Naive thymus-derived CD8-positive, alpha-beta T cell (primary cell): Measurements from ENCODE around the gene TSHZ3. TPM values are rescaled to one million over a fixed set of nuclear protein-coding genes. Genes with fewer than 3 reads are reported as not detected.

Source experiments
- ATAC-seq, 2 donors: fragments of 150-1000 bp; cut with Tn5 transposase in 1 of 2; sonication (Bioruptor Pico), chemical (Tn5 transposase) in 1 of 2; 1 replicate in 1 of 2; 2 replicates in 1 of 2; pipeline ENCODE4 v1.10.0; 2021; ENCODE audit warnings: mild to moderate bottlenecking in 2 of 2, moderate library complexity in 2 of 2
- POLR2A ChIA-PET: fragments of 350-600 bp; sonication (Branson Sonifier 250); formaldehyde crosslinking; loops from one replicate; lab custom pipeline; 2021; ENCODE audit warnings: antibody characterized with exemption; lab: Charles Lee
- DNase-seq, 10 donors: peaks; one replicate each; pipeline versions ENCODE4 v3.0.0 to v3.0.0-alpha.2; 2020 to 2022
- H3K27ac Mint-ChIP-seq, 10 donors: one replicate each; pipeline ENCODE4 v1.8.0; 2020 to 2022; ENCODE audit warnings: mild to moderate bottlenecking in 10 of 10, mixed read lengths in 10 of 10, moderate library complexity in 4 of 10, inconsistent platforms in 1 of 10
- H3K27me3 Mint-ChIP-seq, 5 donors: one replicate each; pipeline ENCODE4 v1.8.0; 2021 to 2022; ENCODE audit warnings: mixed read lengths in 5 of 5
- H3K36me3 Mint-ChIP-seq, 3 donors: one replicate each; pipeline ENCODE4 v1.8.0; 2020 to 2022; ENCODE audit warnings: mixed read lengths in 3 of 3, mild to moderate bottlenecking in 2 of 3, inconsistent platforms in 1 of 3
- H3K4me1 Mint-ChIP-seq, 4 donors: one replicate each; pipeline ENCODE4 v1.8.0; 2021 to 2022; ENCODE audit warnings: mixed read lengths in 4 of 4
- H3K4me3 Mint-ChIP-seq, 10 donors: one replicate each; pipeline ENCODE4 v1.8.0; 2020 to 2022; ENCODE audit warnings: mild to moderate bottlenecking in 10 of 10, mixed read lengths in 10 of 10, moderate library complexity in 6 of 10, inconsistent platforms in 1 of 10
- H3K9me3 Mint-ChIP-seq, 9 donors: one replicate each; pipeline ENCODE4 v1.8.0; 2020 to 2022; ENCODE audit warnings: mixed read lengths in 9 of 9, mild to moderate bottlenecking in 3 of 9, inconsistent platforms in 1 of 9, moderate library complexity in 1 of 9
- polyA plus RNA-seq, 3 donors: library from polyadenylated mRNA; unstranded; fragments of 300-500 nt; fragmentation: Illumina TruSeq; gene quantifications; one replicate each; pipeline ENCODE4 v1.2.3, GENCODE V29; 2021
- total RNA-seq, 8 experiments: library from RNA in 2 of 8; stranded (reverse) in 2 of 8; gene quantifications; one replicate each; pipeline ENCODE4 v1.2.3 and lab custom pipeline; 2021 to 2026

TSHZ3 gene
- total and polyA plus RNA-seq, 5 experiments from 2014 or later, result 0.09 TPM; not detected in 4

DNA sequence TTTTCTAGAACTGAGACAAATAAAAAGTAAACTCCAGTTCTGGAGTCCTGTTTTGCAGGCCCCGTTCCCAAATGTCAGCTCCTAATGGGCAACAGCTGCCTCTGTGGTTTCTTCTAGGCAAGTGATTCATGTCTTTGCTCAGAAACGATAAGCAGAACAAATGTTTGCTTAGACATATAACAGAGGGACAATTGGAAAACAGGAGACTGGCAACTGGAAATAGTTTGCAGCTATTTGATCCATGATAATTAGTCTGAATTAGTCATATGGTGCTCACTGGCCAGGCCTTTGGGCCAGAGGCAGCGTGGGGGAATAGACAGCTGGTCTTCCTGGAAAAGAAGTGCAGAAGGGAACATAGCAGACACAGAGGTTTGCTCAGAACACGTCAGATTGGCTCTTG is 29.2 kb upstream of the TSHZ3 start:
- H3K27me3 Mint-ChIP-seq, result peaks cover 11 to 59% (median 36%) of the 10 kb centered on the region in 5 donors
- peaks cover 0 to 4% (median 0%) of the 10 kb centered on the region in 4 donors for H3K4me1 Mint-ChIP-seq
- no peak overlapping the region for H3K27ac Mint-ChIP-seq
- H3K36me3 Mint-ChIP-seq, result peaks cover 0 to 5% (median 2%) of the 10 kb centered on the region in 3 donors
- DNase-seq (no peak), ATAC-seq (no peak)
- no peak overlapping the region for H3K4me3 Mint-ChIP-seq
- POLR2A ChIA-PET, result no interaction called here
- peaks cover 0 to 4% (median 0%) of the 10 kb centered on the region in 9 donors for H3K9me3 Mint-ChIP-seq

DNA sequence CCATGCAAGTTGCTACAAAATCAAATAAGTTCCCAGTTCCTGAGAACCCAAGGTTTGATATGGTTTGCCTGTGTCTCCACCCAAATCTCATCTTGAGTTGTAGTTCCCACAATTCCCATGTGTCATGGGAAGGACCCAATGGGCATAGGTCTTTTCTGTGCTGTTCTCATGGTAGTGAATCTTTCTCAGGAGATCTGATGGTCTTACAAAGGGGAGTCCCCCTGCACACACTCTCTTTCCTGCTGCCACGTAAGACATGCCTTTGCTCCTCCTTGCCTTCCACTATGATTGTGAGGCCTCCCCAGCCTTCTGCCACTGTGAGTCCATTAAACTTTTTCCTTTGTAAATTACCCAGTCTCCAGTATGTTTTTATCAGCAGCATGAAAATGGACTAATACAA is 28.5 kb upstream of the TSHZ3 start:
- H3K36me3 Mint-ChIP-seq, result peaks cover 0 to 5% (median 0%) of the 10 kb centered on the region in 3 donors
- peaks cover 0 to 8% (median 5%) of the 10 kb centered on the region in 4 donors for H3K4me1 Mint-ChIP-seq
- POLR2A ChIA-PET, result no interaction called here
- no peak overlapping the region for H3K4me3 Mint-ChIP-seq
- peaks cover 0 to 2% (median 0%) of the 10 kb centered on the region in 9 donors for H3K9me3 Mint-ChIP-seq
- ATAC-seq (no peak), DNase-seq (no peak)
- no peak overlapping the region for H3K27ac Mint-ChIP-seq
- H3K27me3 Mint-ChIP-seq, result peaks cover 11 to 59% (median 35%) of the 10 kb centered on the region in 5 donors

DNA sequence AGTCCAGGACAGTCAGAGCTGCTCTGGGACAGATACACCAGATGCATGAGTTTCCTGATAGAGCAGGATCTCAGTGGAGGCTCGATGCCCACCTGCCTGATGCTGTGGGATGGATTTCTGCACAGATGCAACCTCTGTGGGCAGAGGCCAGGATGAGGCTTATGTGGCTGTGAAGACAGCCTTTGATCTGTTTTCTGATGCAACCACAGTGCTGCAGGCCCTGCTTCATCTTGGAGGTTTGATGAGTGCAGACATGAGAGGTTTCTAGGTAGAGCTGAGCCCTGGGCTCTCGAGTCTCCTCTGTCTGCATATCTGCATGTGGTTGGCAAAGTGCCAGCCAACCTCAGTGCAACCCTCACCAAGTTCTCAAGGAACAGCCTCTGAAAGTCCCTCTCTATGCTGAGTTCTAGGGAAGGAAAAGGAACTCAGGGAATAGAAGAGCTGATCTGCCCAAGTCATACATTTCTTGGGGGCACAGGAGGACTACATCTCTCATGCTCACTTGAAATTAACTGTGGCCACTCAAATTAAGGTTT is 23.1 kb upstream of the TSHZ3 start:
- ATAC-seq (peak; percentile 68 to 87), DNase-seq (peak in 3 of 10 donors; percentile 16 to 37 (median 32))
- H3K36me3 Mint-ChIP-seq, result peaks cover 0 to 2% (median 0%) of the 10 kb centered on the region in 3 donors
- H3K4me3 Mint-ChIP-seq, result peak overlapping the region in 2 of 10 donors; percentile 6 to 39
- POLR2A ChIA-PET, result no interaction called here
- peaks cover 0 to 2% (median 0%) of the 10 kb centered on the region in 9 donors for H3K9me3 Mint-ChIP-seq
- H3K27ac Mint-ChIP-seq, result no peak overlapping the region
- H3K4me1 Mint-ChIP-seq, result peaks cover 10 to 23% (median 20%) of the 10 kb centered on the region in 4 donors
- H3K27me3 Mint-ChIP-seq, result peaks cover 10 to 53% (median 22%) of the 10 kb centered on the region in 5 donors

DNA sequence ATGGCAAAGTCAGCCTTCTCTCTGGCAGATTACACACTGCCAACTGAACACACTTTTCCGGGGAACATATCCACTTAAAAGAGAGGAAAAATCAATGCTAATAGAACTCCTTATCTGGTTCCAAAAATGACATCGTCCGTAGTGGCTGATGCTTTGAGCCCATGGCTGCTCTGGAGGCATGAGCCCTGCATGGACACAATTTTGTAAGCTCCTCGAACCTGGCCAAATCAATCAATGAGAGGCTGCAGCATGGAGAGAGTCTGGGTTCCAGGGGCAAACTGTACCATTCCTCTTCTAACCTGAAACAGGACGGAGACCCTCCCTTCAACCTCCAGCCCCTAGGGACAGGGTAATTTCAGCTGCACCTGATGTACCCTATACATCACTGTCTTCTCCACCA is 21.0 kb upstream of the TSHZ3 start:
- Mint-ChIP-seq H3K4me1 (peaks cover 10 to 23% (median 20%) of the 10 kb centered on the region in 4 donors), H3K27me3 (peaks cover 18 to 63% (median 29%) of the 10 kb centered on the region in 5 donors), H3K4me3 (no peak overlapping the region), H3K9me3 (peaks cover 0 to 2% (median 0%) of the 10 kb centered on the region in 9 donors), H3K36me3 (no peaks in the 10 kb centered on the region), H3K27ac (peak overlapping the region in 1 of 10 donors; percentile 60)
- DNase-seq (no peak), ATAC-seq (no peak)
- POLR2A ChIA-PET, result no interaction called here

DNA sequence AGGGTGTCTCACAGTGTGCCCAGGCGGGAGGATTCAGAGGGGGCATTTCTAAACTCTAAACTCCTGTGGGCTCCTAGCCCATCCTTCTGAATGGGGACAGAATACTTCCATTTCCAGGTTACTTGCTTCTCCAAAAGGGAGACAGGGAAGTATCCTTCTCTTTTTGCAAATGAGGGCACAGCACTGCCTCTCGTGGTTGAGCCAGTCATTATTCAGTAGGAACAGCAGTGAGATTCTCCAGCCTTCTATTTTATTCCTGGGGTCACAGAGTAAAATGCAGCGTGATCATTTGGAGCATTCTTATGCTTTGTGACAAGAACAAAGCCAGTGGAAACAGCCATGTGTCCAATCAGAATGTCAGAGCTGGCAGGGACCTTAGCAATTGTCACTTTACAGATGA is 15.7 kb upstream of the TSHZ3 start:
- POLR2A ChIA-PET, result no interaction called here
- Mint-ChIP-seq H3K36me3 (no peaks in the 10 kb centered on the region), H3K4me3 (no peak overlapping the region), H3K27me3 (peaks cover 26 to 73% (median 29%) of the 10 kb centered on the region in 5 donors), H3K27ac (no peak overlapping the region), H3K9me3 (no peaks in the 10 kb centered on the region), H3K4me1 (no peaks in the 10 kb centered on the region)
- ATAC-seq (no peak), DNase-seq (no peak)

DNA sequence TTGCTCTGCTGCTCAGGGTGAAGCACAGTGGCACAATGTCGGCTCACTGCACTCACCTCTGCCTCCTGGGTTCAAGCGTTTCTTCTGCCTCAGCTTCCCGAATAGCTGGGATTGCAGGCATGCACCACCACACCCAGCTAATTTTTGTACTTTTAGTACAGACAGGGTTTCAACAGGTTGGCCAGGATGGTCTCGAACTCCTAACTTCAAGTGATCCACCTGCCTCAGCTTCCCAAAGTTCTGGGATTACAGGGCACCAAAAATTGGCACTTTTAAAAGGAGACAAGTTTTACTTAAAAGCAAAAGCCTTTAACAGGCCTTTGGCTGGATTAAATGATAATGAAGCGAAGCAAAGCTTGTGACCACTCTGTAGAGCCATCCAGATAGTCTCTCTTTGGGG is 12.5 kb upstream of the TSHZ3 start:
- Mint-ChIP-seq H3K9me3 (no peaks in the 10 kb centered on the region), H3K4me1 (peaks cover 0 to 2% (median 1%) of the 10 kb centered on the region in 4 donors), H3K4me3 (no peak overlapping the region), H3K27ac (no peak overlapping the region), H3K27me3 (peaks cover 37 to 91% (median 55%) of the 10 kb centered on the region in 5 donors), H3K36me3 (no peaks in the 10 kb centered on the region)
- POLR2A ChIA-PET, result no interaction called here
- no peak for DNase-seq
- ATAC-seq, result no peak

DNA sequence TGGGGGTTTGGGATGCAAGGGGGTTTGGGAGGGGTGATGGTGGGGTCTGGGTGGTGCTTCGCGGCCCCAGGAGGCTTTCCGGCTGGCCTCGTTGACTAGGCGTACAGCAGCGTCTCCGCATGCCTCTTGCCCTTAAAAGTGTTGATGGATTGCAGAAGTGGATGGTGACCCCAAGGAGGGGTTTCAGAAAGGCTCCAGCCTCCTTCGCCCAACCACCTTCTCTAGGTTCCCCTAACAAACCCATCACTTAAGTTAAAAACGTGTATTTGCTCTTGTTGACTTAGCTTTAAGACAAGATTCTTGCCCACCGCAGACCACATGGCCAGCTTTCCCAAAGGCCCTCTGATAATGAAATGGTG is 8.1 kb upstream of the TSHZ3 start:
- POLR2A ChIA-PET, result no interaction called here
- Mint-ChIP-seq H3K4me3 (peak overlapping the region in 2 of 10 donors; percentile 15 to 30), H3K9me3 (no peaks in the 10 kb centered on the region), H3K27ac (no peak overlapping the region), H3K4me1 (peaks cover 12 to 39% (median 20%) of the 10 kb centered on the region in 4 donors), H3K27me3 (peaks cover 42 to 94% (median 71%) of the 10 kb centered on the region in 5 donors), H3K36me3 (no peaks in the 10 kb centered on the region)
- DNase-seq (no peak), ATAC-seq (no peak)

DNA sequence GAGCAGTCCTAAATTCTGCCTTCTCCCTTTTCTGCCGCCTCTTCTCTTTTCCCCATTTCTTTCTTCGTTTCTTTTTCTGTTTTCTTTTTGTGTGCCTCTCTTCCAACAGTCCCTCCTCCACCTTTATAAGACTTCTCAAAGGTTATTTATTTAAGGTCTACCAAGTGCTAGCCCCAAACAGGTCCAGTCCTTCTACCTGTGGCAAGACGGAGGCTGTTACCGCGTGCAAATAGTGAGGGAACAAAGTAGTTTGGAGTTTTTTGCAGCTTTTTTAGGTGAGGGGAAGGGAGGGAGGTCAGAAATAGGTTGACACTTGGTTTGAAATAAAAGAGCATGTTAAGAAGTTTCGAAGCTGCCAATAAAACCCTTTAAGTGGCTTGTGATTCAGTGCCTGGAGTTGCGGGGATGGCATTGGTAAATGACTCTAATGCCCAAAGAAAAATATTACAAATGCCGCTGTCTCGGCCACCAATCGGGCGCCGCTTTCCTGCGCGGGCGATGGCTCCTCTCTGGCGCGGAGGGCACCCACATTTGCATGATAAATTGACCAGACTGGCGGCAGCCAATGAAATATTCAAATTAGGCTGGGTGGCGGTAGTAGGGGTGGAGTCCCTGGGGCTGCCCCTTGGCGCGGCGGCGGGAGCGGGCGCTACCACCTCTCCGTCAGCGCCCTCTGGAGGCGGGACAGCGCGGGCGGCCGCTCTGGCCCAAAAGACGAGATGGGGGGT is 7.5 kb upstream of the TSHZ3 start:
- Mint-ChIP-seq H3K27ac (no peak overlapping the region), H3K36me3 (no peaks in the 10 kb centered on the region), H3K4me1 (peaks cover 15 to 44% (median 24%) of the 10 kb centered on the region in 4 donors), H3K9me3 (no peaks in the 10 kb centered on the region), H3K4me3 (peak overlapping the region in 2 of 10 donors; percentile 14 to 30), H3K27me3 (peaks cover 46 to 94% (median 74%) of the 10 kb centered on the region in 5 donors)
- DNase-seq (peak in 6 of 10 donors; percentile 7 to 41 (median 22)), ATAC-seq (peak; percentile 41 to 61)
- POLR2A ChIA-PET, result no interaction called here

DNA sequence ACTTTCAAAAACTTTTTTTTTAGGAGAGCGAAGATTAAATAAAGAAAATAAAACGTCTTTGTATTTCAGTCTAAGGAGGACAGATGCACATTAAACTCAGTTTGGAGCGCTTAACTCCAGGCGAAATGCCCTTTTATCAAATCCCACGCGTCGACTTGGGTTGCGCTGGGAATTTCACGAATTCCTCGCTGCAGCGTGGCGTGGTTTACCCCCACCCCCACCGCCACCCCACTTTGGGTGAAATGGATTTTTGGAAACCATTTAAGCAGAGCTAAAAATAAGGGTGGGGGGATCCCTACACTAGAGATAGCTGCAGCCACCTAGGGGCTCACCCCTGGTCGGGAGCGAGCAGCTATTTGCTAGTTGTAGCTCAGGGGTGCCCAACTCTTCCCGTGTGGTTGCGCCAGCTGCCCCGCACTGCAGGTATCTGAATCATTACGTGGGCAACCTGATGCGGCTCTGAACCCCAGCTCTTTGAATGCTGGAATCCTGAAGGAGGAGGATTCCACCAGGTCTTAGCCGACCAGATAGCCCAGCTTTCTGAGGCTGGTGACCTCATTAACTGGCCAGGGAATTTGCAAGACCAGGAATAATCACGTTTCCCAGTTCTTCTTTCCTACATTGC is 6.5 kb upstream of the TSHZ3 start:
- POLR2A ChIA-PET, result no interaction called here
- Mint-ChIP-seq H3K4me1 (peaks cover 17 to 51% (median 27%) of the 10 kb centered on the region in 4 donors), H3K36me3 (peaks cover 0 to 3% (median 0%) of the 10 kb centered on the region in 3 donors), H3K27ac (no peak overlapping the region), H3K9me3 (peaks cover 0 to 3% (median 0%) of the 10 kb centered on the region in 9 donors), H3K4me3 (no peak overlapping the region), H3K27me3 (peaks cover 49 to 99% (median 75%) of the 10 kb centered on the region in 5 donors)
- ATAC-seq (no peak), DNase-seq (no peak)

DNA sequence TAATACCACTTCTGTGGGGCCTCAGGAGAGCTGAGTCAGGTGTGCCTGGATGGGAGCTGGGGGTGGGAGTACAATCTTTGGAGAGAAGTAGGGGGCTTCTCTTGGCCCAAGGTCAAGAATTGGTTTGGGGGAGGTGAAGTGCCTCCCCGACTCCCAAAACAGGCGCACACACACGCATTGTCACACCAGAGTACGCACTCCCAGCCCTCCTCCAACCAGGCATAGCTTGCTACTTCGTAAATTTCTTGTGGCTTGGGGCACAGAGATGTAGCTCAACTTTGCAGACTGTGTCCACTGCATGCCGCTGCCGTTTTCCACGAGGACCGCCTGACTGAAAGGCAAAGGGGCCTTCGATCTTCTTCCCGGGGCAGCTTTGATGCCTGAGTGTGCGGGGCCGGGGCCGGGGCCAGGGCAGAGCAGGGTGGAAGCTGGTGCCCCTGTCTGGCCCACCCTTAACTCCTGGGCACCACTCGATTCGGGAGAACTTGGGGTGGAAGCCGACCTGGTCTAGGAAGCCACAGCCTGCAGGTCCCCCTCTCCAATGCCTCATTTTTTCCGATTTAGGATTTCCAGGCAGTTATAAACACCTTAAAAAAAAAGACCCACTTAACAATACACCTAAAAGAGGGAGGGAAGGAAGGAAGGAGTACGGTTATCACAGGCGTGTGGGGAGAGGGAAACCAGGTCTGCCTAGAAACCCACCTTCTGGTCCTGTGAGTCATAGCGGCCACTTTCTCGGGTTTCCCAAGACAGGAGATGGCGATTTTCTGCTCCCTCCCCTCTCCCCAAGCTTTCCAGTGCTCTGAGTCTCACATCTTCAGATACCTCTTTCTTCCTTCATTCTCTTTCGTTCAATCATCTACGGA is 5.8 kb upstream of the TSHZ3 start:
- H3K4me3 Mint-ChIP-seq, result no peak overlapping the region
- POLR2A ChIA-PET, result no interaction called here
- H3K9me3 Mint-ChIP-seq, result peaks cover 0 to 3% (median 0%) of the 10 kb centered on the region in 9 donors
- H3K4me1 Mint-ChIP-seq, result peaks cover 17 to 52% (median 27%) of the 10 kb centered on the region in 4 donors
- DNase-seq (no peak), ATAC-seq (no peak)
- H3K27ac Mint-ChIP-seq, result no peak overlapping the region
- H3K27me3 Mint-ChIP-seq, result peaks cover 45 to 94% (median 71%) of the 10 kb centered on the region in 5 donors
- peaks cover 0 to 3% (median 0%) of the 10 kb centered on the region in 3 donors for H3K36me3 Mint-ChIP-seq

DNA sequence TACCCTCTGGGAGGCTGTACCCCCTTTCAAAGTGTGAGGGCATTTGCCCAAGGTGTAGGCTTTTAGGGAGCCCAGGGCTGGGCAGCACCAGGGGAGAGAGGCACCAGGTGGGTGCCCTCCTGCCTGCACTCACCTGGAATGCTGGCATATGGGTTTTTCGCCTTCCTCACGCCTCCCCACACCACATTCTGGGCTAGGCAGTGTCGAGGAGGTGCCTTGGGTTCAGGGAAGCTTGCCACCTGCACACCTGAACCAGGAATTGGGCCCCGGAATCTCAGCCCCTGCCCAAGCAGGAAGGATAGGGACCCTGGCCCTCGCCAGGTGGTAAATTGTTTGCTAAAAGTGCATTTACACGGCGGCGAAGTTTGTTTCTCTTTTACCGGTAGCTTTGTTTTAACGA is 5.1 kb upstream of the TSHZ3 start:
- Mint-ChIP-seq H3K36me3 (peaks cover 0 to 3% (median 0%) of the 10 kb centered on the region in 3 donors), H3K27me3 (peaks cover 38 to 87% (median 66%) of the 10 kb centered on the region in 5 donors), H3K4me1 (peaks cover 17 to 52% (median 27%) of the 10 kb centered on the region in 4 donors), H3K27ac (no peak overlapping the region), H3K4me3 (peak overlapping the region in 1 of 10 donors; percentile 7), H3K9me3 (peaks cover 0 to 3% (median 0%) of the 10 kb centered on the region in 9 donors)
- ATAC-seq (no peak), DNase-seq (no peak)
- POLR2A ChIA-PET, result no interaction called here

DNA sequence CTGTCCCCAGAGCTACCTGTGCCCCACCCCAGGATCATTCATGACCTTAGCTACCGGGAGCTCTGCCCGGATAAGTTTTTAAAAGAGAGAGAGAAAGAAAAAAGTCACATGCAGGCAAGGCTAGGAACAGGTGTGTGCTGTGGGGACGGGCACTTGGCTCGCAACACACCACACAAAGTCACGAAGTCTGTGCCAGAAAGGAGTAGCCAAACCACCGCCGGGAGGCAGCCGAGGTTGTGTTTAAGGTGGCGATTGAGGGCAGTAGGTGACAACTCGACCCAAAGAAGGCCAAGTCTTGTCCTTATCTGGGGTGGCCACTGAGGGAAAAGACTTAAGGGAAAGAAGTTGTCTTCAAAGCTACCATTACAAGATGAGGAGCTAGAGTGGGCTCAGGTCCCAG is 4.6 kb upstream of the TSHZ3 start:
- H3K36me3 Mint-ChIP-seq, result peaks cover 0 to 3% (median 0%) of the 10 kb centered on the region in 3 donors
- peaks cover 0 to 3% (median 0%) of the 10 kb centered on the region in 9 donors for H3K9me3 Mint-ChIP-seq
- POLR2A ChIA-PET, result no interaction called here
- DNase-seq (no peak), ATAC-seq (no peak)
- H3K27me3 Mint-ChIP-seq, result peaks cover 37 to 82% (median 61%) of the 10 kb centered on the region in 5 donors
- H3K4me1 Mint-ChIP-seq, result peaks cover 17 to 54% (median 27%) of the 10 kb centered on the region in 4 donors
- H3K4me3 Mint-ChIP-seq, result peak overlapping the region in 1 of 10 donors; percentile 10
- no peak overlapping the region for H3K27ac Mint-ChIP-seq
